Measurements from ENCODE around the gene P3H1. TPM values are rescaled to one million over a fixed set of nuclear protein-coding genes. Genes with fewer than 3 reads are reported as not detected.

The P3H1 gene
- total RNA-seq, 1 donor from 2014 or later, result 22.3 TPM

- ATAC-seq, result no peak
- no peak for TF ChIP-seq CTCF (IDR thresholded peaks at IDR 0.05)
Observed at GRCh38 chr1:42700006-42700405, 66.8 kb downstream of the P3H1 start.

GRCh38 chr1:42698081-42698813, 68.6 kb downstream of the P3H1 start:
- ATAC-seq (no peak), DNase-seq (no peak)
- no peak for TF ChIP-seq CTCF (IDR thresholded peaks at IDR 0.05)
- Histone ChIP-seq H3K27ac (no peak overlapping the region), H3K4me3 (no peak overlapping the region), H3K4me1 (no peaks in the 10 kb centered on the region), H3K36me3 (peaks cover 87% of the 10 kb centered on the region), H3K9me3 (no peaks in the 10 kb centered on the region), H3K27me3 (no peaks in the 10 kb centered on the region)
- intact Hi-C loops (cut with DNase I), result no loop called here

More at GRCh38 chr1:42700006-42700405, 66.8 kb downstream of the P3H1 start:
- no peaks in the 10 kb centered on the region for H3K9me3 ChIP-seq
- H3K27me3 ChIP-seq, result no peaks in the 10 kb centered on the region
- no peak overlapping the region for H3K4me3 ChIP-seq
- peaks cover 98% of the 10 kb centered on the region for H3K36me3 ChIP-seq
- H3K4me1 ChIP-seq, result no peaks in the 10 kb centered on the region
- intact Hi-C loops (cut with DNase I), result no loop called here
- no peak overlapping the region for H3K27ac ChIP-seq
- DNase-seq, result no peak

Other genes starting within 250 kb of the P3H1 start
- 20.0 TPM for gene PPIH, start 108.6 kb downstream of the P3H1 start, total RNA-seq
- 478 TPM for gene YBX1, start 84.6 kb downstream of the P3H1 start, total RNA-seq
- gene CLDN19, start 26.8 kb downstream of the P3H1 start, total RNA-seq, result not detected
- gene C1orf50, start 221 bp upstream of the P3H1 start, total RNA-seq, result 6.1 TPM
- gene TMEM269, start 18.0 kb upstream of the P3H1 start, total RNA-seq, result not detected
- gene ERMAP, start 50.1 kb upstream of the P3H1 start, total RNA-seq, result 18.2 TPM
- 19.4 TPM for gene SVBP, start 50.4 kb upstream of the P3H1 start, total RNA-seq
- gene ZNF691, start 79.6 kb upstream of the P3H1 start, total RNA-seq, result 8.2 TPM
- gene SLC2A1, start 191.8 kb upstream of the P3H1 start, total RNA-seq, result 12.9 TPM